GM18508 (cell line): ENCODE data around the gene RHO.
"Not testable (repeated sequence)": the region's sequence is repeated elsewhere in the genome, so short reads cannot be mapped to it uniquely, and the experiment has no call there.

Experiments
- ATAC-seq: cut with Tn5 transposase; IDR thresholded peaks from one replicate; pipeline ENCODE4 v1.9.1; 2021; ENCODE audit warnings: moderate number of reproducible peaks; ENCODE audit not compliant: insufficient read depth, unreplicated experiment

Gene RHO

DNA sequence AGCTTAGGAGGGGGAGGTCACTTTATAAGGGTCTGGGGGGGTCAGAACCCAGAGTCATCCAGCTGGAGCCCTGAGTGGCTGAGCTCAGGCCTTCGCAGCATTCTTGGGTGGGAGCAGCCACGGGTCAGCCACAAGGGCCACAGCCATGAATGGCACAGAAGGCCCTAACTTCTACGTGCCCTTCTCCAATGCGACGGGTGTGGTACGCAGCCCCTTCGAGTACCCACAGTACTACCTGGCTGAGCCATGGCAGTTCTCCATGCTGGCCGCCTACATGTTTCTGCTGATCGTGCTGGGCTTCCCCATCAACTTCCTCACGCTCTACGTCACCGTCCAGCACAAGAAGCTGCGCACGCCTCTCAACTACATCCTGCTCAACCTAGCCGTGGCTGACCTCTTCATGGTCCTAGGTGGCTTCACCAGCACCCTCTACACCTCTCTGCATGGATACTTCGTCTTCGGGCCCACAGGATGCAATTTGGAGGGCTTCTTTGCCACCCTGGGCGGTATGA is at the start of gene RHO:
RHO (plus strand) TSS at position 51 of the 512 bp plus-strand sequence; CDS start at position 146, 95 bp downstream.
- no peak for ATAC-seq

- ATAC-seq: not testable (repeated sequence)
Observed at GRCh38 chr3:129481225-129481765, 47.1 kb upstream of the RHO start.

- ATAC-seq: no peak
Observed at GRCh38 chr3:129481766-129482332, 46.6 kb upstream of the RHO start.

DNA sequence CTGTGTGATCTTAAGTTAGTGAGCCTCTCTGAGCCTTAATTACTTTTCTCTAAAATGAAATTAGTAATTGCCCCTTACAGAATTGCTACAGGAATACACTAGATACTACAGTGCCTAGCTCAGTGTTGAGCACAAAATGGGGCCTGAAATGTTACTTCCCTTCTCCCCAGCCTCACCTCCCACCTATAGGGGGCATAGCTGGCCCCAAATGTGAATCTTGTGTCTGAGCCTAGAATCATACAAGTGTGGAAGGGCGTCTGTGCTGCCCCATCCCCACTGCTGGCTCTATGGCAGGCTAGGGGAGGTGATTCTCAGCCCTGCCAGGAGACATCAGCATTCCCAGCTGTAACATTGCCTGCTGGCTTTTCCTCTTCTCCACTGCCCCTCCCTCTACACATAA is 45.7 kb upstream of the RHO start:
- ATAC-seq: no peak

DNA sequence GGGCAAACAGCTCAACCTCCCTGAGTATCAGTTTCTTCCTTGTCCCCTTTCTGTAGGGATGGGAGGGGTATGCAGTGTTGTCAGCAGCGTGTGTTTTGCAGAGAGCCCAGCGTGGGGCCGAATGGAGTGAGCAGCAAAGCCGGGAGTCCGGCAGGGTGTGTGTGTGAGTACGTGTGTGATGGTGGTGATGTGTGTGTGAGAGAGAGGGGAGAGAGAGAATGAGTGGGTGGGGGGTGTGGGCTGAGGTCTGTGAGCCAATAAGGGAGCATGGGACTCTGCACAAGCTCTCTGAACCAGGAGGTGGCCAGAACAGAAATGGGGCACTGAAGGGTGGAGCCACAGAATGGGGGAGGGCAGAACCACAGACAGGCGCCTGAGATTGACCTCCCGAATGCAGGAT is 44.6 kb upstream of the RHO start:
- ATAC-seq: no peak

- not testable (repeated sequence) for ATAC-seq
Observed at GRCh38 chr3:129485146-129485545, 43.3 kb upstream of the RHO start.

GRCh38 chr3:129485721-129486663 is 42.4 kb upstream of the RHO start:
- ATAC-seq: no peak

GRCh38 chr3:129486664-129487035 is 41.8 kb upstream of the RHO start:
- no peak for ATAC-seq

GRCh38 chr3:129487183-129487867 is 41.1 kb upstream of the RHO start:
- ATAC-seq: no peak

DNA sequence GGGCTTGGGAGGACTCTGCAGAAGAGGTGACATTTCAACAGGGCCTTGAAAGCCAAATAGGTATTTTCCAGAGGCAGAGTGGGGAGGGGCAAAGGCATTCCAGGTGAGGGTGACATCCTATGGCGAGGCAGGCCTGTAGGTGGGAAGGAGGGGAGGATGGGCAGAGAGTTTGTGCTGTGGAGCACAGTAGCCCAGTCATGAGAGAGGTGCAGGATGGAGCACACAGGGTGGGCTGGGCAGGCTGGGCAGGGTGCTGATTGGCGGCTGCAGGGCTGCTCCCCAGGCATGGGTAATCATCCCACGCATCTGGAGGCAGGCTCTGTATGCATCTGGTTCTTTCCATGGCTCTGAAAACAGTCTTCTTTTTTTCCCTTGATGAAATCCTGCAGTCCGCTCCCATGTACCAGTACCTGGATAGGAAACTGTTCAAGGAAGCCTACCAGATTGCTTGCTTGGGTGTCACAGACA is 40.5 kb upstream of the RHO start:
- not testable (repeated sequence) for ATAC-seq

GRCh38 chr3:129489258-129489657 is 39.2 kb upstream of the RHO start:
- not testable (repeated sequence) for ATAC-seq

DNA sequence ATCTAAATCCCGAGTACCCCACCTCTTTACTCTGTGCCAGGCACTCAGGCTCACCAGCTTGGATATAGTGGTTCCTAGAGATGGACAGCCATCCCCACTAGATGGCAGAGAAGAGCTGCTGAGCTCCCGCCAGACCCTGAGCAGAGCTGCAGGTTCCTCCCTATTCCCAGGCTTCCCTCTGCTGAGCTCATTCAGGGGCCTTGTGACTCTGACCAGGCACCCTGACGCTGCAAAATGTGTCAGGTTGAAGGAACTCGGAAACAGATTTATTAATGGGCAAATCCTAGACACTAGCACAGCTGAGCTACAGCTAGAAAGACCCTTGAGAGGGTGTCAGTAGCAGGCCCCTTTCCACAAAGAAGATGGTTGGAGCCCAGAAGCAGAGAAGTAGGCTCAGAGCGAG is 38.2 kb upstream of the RHO start:
- no peak for ATAC-seq

DNA sequence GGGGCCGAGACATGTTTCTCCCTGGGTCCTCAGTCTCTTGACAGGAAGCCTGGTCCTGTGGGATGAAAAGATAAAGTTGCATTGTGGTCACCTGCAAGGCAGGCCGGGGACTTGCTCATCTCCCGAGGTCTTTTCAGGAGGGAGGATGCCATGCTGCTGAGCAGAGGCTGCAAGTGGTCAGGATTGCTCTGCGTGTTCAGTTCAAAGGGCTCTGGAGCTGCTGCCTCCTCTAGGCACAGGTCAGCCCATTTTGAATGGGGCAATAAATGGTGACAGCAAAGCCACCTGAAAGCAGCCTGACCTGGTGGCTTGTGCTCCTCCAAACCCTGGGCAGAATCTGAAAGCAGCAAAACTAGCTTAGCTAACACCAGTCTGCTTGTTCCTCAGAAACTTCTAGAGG is 37.4 kb upstream of the RHO start:
- not testable (repeated sequence) for ATAC-seq

DNA sequence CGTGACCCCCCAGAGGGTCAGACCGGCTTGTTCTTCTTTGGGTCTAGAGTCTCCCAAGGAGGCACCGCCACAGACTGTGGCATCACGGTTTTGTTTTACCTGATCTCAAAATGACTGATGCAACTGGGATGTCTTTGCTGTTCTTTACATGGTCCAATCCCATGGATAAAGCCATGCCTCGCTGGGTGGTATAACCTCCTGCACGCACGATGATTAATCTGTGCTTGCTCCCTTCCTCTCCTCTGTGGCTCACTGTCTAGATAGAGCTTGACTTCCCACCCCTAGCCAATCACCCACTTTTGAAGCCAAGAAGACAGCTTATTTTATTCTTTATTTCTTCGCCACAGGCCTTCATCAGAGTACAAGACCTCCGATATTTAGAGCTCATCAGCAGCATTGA is 36.6 kb upstream of the RHO start:
- ATAC-seq: no peak

GRCh38 chr3:129492691-129493090 is 35.7 kb upstream of the RHO start:
- ATAC-seq: no peak

DNA sequence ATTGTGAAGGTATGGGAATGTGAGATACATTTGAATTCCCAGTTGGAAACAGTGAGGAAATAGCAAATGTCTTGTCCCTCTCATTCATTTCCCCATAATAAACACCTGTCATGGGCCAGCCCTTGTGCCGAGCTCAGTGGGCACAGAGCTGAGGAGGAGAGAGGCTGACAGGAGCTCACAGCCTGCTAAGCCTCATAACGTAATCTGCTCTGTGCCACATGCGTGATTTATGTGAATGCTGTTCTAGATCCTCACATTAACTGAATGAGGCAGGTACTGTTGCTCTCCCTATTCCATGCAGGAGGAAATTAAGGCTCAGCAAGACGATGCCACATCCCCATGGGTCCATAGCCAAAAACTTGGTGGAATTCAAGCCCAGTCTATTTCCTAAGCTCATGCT is 35.2 kb upstream of the RHO start:
- ATAC-seq: no peak

GRCh38 chr3:129494499-129494898 is 33.9 kb upstream of the RHO start:
- ATAC-seq: not testable (repeated sequence)

GRCh38 chr3:129495006-129495639 is 33.3 kb upstream of the RHO start:
- not testable (repeated sequence) for ATAC-seq

DNA sequence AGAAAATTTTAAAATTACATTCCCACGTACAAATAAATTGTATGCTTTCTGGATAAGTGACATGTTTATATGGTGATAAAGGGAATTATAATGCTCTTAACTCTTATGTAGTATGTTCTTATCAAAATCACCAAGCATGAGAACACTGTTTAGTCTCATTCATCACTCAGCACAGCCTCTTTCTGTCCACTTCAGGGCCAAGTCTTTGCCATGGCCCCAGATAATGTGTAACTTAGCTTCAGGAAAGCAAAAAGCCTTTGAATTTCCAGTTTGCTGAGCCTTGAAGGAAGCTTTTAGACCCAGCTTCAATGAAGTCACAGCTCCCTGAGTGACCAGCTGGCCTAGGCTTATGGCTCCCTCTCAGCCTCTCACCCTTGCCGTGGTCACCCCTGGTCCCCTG is 30.6 kb upstream of the RHO start:
- not testable (repeated sequence) for ATAC-seq
